ENCODE data around the gene GGT6. TPM values are rescaled to one million over a fixed set of nuclear protein-coding genes. Genes with fewer than 3 reads are reported as not detected.

The GGT6 gene
- total RNA-seq, 6 experiments from 2014 or later: not detected

- Mint-ChIP-seq H3K9me3 (no peaks in the 10 kb centered on the region), H3K36me3 (ENCODE audit: low read depth) (no peaks in the 10 kb centered on the region), H3K4me1 (ENCODE audit: low read depth) (no peaks in the 10 kb centered on the region), H3K27ac (no peak overlapping the region), H3K4me3 (no peak overlapping the region), H3K27me3 (ENCODE audit: insufficient read depth) (peaks cover 5% of the 10 kb centered on the region)
- no peak for TF ChIP-seq CTCF (IDR thresholded peaks at IDR 0.05)
- DNase-seq: no peak
Measured at GRCh38 chr17:4540687-4541327, 19.6 kb downstream of the GGT6 start.

- no peaks in the 10 kb centered on the region for H3K4me1 Mint-ChIP-seq (ENCODE audit: low read depth)
- peaks cover 8% of the 10 kb centered on the region for H3K27me3 Mint-ChIP-seq (ENCODE audit: insufficient read depth)
- no peaks in the 10 kb centered on the region for H3K36me3 Mint-ChIP-seq (ENCODE audit: low read depth)
- DNase-seq: no peak
- TF ChIP-seq CTCF (IDR thresholded peaks at IDR 0.05): peak; percentile 31; the same call in 1 of the 2 replicates
- no peak overlapping the region for H3K27ac Mint-ChIP-seq
- H3K4me3 Mint-ChIP-seq: no peak overlapping the region
- no peaks in the 10 kb centered on the region for H3K9me3 Mint-ChIP-seq
Measured at GRCh38 chr17:4540224-4540651, 20.1 kb downstream of the GGT6 start.

- Mint-ChIP-seq H3K4me3 (no peak overlapping the region), H3K27me3 (ENCODE audit: insufficient read depth) (peaks cover 10% of the 10 kb centered on the region), H3K4me1 (ENCODE audit: low read depth) (no peaks in the 10 kb centered on the region), H3K36me3 (ENCODE audit: low read depth) (no peaks in the 10 kb centered on the region), H3K9me3 (no peaks in the 10 kb centered on the region), H3K27ac (no peak overlapping the region)
- DNase-seq: no peak
- no peak for TF ChIP-seq CTCF (IDR thresholded peaks at IDR 0.05)
Measured at GRCh38 chr17:4539576-4540223, 20.7 kb downstream of the GGT6 start.

GRCh38 chr17:4539025-4539424 is 21.4 kb downstream of the GGT6 start:
- Mint-ChIP-seq H3K27me3 (ENCODE audit: insufficient read depth) (peaks cover 13% of the 10 kb centered on the region), H3K4me1 (ENCODE audit: low read depth) (no peaks in the 10 kb centered on the region), H3K27ac (no peak overlapping the region), H3K36me3 (ENCODE audit: low read depth) (no peaks in the 10 kb centered on the region), H3K9me3 (no peaks in the 10 kb centered on the region), H3K4me3 (no peak overlapping the region)
- DNase-seq: no peak
- TF ChIP-seq CTCF (IDR thresholded peaks at IDR 0.05): no peak

GRCh38 chr17:4538236-4539002 is 22.0 kb downstream of the GGT6 start:
- Mint-ChIP-seq H3K9me3 (no peaks in the 10 kb centered on the region), H3K27ac (no peak overlapping the region), H3K4me1 (ENCODE audit: low read depth) (no peaks in the 10 kb centered on the region), H3K27me3 (ENCODE audit: insufficient read depth) (peaks cover 10% of the 10 kb centered on the region), H3K4me3 (no peak overlapping the region), H3K36me3 (ENCODE audit: low read depth) (no peaks in the 10 kb centered on the region)
- no peak for DNase-seq
- TF ChIP-seq CTCF (IDR thresholded peaks at IDR 0.05): no peak
